ENCODE measurements around the gene CPNE5. TPM values are rescaled to one million over a fixed set of nuclear protein-coding genes. Genes with fewer than 3 reads are reported as not detected.

The CPNE5 gene
- total and polyA plus RNA-seq, 7 donors: 0.99 to 11.6 (median 3.8) TPM

DNA sequence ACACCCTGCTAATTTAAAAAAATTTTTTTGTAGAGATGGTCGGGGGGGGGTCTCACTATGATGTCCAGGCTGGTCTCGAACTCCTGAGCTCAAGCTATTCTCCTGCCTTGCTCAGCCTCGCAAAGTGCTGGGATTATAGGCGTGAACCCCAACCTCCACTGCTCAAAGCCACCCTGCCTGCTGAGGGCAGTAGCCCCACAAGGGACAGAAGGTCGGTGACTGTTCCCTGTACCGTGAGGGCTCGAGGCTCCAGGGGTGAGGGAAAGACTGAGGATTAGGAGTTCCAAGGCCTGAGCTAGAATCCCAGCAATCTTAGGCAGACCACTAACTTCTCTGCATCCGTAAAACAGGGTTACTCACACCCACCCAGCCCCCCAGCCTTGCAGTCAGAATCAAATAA, 51.1 kb downstream of the CPNE5 start:
- 59 to 80% methylated on average over 8 of the region's 8 CpGs for WGBS, 2 donors
- TF ChIP-seq POLR2AphosphoS5 (IDR thresholded peaks at IDR 0.05): no peak
- no peak for TF ChIP-seq EP300 (IDR thresholded peaks at IDR 0.05)
- TF ChIP-seq POLR2A (IDR thresholded peaks at IDR 0.05): no peak
- TF ChIP-seq, protein P1, sequence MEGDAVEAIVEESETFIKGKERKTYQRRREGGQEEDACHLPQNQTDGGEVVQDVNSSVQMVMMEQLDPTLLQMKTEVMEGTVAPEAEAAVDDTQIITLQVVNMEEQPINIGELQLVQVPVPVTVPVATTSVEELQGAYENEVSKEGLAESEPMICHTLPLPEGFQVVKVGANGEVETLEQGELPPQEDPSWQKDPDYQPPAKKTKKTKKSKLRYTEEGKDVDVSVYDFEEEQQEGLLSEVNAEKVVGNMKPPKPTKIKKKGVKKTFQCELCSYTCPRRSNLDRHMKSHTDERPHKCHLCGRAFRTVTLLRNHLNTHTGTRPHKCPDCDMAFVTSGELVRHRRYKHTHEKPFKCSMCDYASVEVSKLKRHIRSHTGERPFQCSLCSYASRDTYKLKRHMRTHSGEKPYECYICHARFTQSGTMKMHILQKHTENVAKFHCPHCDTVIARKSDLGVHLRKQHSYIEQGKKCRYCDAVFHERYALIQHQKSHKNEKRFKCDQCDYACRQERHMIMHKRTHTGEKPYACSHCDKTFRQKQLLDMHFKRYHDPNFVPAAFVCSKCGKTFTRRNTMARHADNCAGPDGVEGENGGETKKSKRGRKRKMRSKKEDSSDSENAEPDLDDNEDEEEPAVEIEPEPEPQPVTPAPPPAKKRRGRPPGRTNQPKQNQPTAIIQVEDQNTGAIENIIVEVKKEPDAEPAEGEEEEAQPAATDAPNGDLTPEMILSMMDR (IDR thresholded peaks at IDR 0.05): no peak
- Histone ChIP-seq H3K27me3 (peaks cover 0 to 7% (median 0%) of the 10 kb centered on the region in 3 donors), H3K36me3 (no peaks in the 10 kb centered on the region), H3K4me3 (no peak overlapping the region), H3K4me1 (no peaks in the 10 kb centered on the region), H3K9me3 (no peaks in the 10 kb centered on the region), H3K27ac (no peak overlapping the region)
- DNase-seq: no peak
- intact Hi-C loops (cut with DNase I): no loop called here

DNA sequence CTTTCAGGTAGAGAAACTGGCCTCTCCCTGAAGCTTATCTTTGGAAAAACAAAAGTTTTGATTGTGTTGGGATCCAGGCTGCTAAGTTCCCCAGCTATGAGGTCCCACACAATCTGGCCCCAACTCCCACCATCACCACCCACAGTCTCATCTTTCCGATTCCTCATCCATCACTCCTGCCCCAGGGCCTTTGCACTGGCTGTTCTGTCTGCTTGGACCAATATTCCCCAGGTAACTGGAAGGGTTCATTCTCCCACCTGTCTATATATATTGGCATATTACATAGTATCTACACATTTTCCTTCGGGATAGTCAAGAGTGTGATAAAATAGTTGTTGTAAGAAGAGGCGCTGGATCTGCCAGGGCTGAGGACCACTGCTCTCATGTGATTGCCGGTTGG, 52.0 kb downstream of the CPNE5 start:
- TF ChIP-seq POLR2A (IDR thresholded peaks at IDR 0.05) (no peak), EP300 (IDR thresholded peaks at IDR 0.05) (no peak), POLR2AphosphoS5 (IDR thresholded peaks at IDR 0.05) (no peak)
- TF ChIP-seq, protein P1 (IDR thresholded peaks at IDR 0.05): no peak
- DNase-seq: no peak
- Histone ChIP-seq H3K4me3 (no peak overlapping the region), H3K27me3 (peaks cover 0 to 1% (median 0%) of the 10 kb centered on the region in 3 donors), H3K9me3 (no peaks in the 10 kb centered on the region), H3K27ac (no peak overlapping the region), H3K36me3 (no peaks in the 10 kb centered on the region), H3K4me1 (no peaks in the 10 kb centered on the region)
- intact Hi-C loops (cut with DNase I): no loop called here
- 96 to 97% methylated on average over 4 of the region's 4 CpGs for WGBS, 2 donors

DNA sequence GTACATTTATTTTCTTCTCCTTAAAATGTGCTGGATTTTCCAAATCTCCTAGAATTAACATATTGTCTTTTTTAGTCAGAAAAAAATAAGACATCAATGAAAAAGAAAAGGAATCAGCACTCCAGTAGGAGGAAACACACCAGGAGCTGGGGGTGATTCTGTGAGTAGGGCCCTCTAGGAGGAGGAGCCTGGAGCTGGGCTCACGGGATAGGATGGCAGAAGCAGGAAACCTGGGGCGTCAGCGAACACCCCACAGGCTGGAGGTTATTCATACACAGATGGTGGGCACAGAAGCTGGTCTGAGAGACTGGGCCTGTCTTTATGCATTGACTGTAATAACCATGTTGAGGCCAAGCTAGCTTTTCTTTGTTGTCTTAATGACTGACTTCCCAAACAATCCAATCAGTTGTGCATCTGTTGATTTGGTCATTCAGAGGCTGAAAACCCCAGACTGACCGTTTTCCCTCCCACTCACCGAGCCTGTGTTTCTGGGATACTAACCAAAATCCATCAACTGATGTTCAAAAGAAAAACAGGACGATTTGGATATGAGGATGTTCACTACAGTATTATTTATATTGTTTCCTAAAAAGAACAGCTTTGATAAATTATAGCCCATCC, 53.1 kb downstream of the CPNE5 start:
- Histone ChIP-seq H3K36me3 (no peaks in the 10 kb centered on the region), H3K27ac (no peak overlapping the region), H3K27me3 (no peaks in the 10 kb centered on the region), H3K4me1 (no peaks in the 10 kb centered on the region), H3K4me3 (no peak overlapping the region), H3K9me3 (no peaks in the 10 kb centered on the region)
- intact Hi-C loops (cut with DNase I): no loop called here
- TF ChIP-seq, protein P1 (IDR thresholded peaks at IDR 0.05): no peak
- WGBS, 2 donors: 74 to 79% methylated on average over 6 of the region's 6 CpGs
- no peak for DNase-seq

DNA sequence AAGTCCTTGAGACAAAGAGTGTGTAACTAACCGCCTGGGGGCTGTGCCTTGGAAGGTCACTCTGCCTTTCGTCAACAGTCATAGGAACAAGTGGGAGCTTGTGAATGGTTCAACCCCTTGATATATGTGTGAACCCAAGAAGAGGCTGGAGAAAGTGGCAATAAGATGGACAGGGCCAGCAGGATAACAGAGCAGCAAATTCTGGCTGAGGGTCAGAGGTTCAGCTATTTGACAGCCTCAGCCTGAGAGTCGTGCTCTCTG, 54.9 kb downstream of the CPNE5 start:
- WGBS, 2 donors: 87 to 89% methylated on average over 3 of the region's 3 CpGs
- DNase-seq: no peak
- TF ChIP-seq EP300 (IDR thresholded peaks at IDR 0.05): no peak
- no peak for TF ChIP-seq POLR2A (IDR thresholded peaks at IDR 0.05)
- TF ChIP-seq, protein P1 (IDR thresholded peaks at IDR 0.05): no peak
- TF ChIP-seq POLR2AphosphoS5 (IDR thresholded peaks at IDR 0.05): no peak

More for the DNA sequence above, 54.9 kb downstream of the CPNE5 start:
- intact Hi-C loops (cut with DNase I): no loop called here
- Histone ChIP-seq H3K9me3 (no peaks in the 10 kb centered on the region), H3K27ac (no peak overlapping the region), H3K27me3 (no peaks in the 10 kb centered on the region), H3K4me3 (no peak overlapping the region), H3K4me1 (no peaks in the 10 kb centered on the region), H3K36me3 (no peaks in the 10 kb centered on the region)

Data from sigmoid colon (tissue), 7 donors.